Measurements from ENCODE around the gene TMED5.

TMED5 gene

DNA sequence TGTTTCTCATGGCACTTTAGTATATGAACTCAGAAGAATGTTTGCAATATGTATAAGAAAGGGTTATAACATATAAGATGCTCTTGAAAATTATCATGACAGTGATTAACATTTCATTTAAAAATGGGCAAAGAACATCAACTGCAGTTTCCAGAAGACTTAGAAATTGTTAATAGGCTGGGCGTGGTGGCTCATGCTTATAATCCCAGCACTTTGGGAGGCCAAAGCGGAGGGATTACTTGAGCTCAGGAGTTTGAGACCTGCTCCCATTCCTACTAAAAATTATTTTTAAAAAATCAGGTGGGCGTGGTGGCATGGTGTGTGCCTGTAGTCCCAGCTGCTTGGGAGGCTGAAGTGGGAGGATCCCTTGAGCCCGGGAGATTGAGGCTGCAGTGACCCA lies 78.1 kb downstream of the TMED5 start:
- H3K27me3 Mint-ChIP-seq (ENCODE audit: low read depth, poor library complexity), result no peaks in the 10 kb centered on the region
- peak overlapping the region; percentile 84 for H3K27ac Mint-ChIP-seq
- peaks cover 44% of the 10 kb centered on the region for H3K9me3 Mint-ChIP-seq
- peaks cover 82% of the 10 kb centered on the region for H3K36me3 Mint-ChIP-seq (ENCODE audit: low read depth)
- H3K4me3 Mint-ChIP-seq, result no peak overlapping the region
- TF ChIP-seq, protein P1, sequence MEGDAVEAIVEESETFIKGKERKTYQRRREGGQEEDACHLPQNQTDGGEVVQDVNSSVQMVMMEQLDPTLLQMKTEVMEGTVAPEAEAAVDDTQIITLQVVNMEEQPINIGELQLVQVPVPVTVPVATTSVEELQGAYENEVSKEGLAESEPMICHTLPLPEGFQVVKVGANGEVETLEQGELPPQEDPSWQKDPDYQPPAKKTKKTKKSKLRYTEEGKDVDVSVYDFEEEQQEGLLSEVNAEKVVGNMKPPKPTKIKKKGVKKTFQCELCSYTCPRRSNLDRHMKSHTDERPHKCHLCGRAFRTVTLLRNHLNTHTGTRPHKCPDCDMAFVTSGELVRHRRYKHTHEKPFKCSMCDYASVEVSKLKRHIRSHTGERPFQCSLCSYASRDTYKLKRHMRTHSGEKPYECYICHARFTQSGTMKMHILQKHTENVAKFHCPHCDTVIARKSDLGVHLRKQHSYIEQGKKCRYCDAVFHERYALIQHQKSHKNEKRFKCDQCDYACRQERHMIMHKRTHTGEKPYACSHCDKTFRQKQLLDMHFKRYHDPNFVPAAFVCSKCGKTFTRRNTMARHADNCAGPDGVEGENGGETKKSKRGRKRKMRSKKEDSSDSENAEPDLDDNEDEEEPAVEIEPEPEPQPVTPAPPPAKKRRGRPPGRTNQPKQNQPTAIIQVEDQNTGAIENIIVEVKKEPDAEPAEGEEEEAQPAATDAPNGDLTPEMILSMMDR (IDR thresholded peaks at IDR 0.05), result no peak
- DNase-seq, result no peak
- peaks cover 20% of the 10 kb centered on the region for H3K4me1 Mint-ChIP-seq
